IMR-90 (cell line): ENCODE measurements around the gene DNAJC12. TPM values are rescaled to one million over a fixed set of nuclear protein-coding genes. Genes with fewer than 3 reads are reported as not detected.

ENCODE experiments used
- ATAC-seq: fragments of 200-7000 bp; cut with Tn5 transposase; 2 replicates; pipeline ENCODE4 v1.9.1; 2020; ENCODE audit warnings: low read depth, mild to moderate bottlenecking, moderate library complexity
- BruUV-seq: library from RNA; stranded (reverse); fragments of 400-500 nt; replicated peaks from 2 replicates; lab custom pipeline; 2021; lab: Mats Ljungman, UMichigan
- CTCF ChIA-PET: fragments of 300-600 bp; formaldehyde crosslinking; extraction: SDS; loops from one replicate; lab custom pipeline; 2021; ENCODE audit warnings: antibody characterized with exemption; lab: Yijun Ruan, JAX
- POLR2A ChIA-PET: fragments of 300-600 bp; sonication (Branson Sonifier 250); formaldehyde crosslinking; loops from one replicate; lab custom pipeline; 2022; ENCODE audit warnings: antibody characterized with exemption; ENCODE audit not compliant: unreplicated experiment; lab: Charles Lee
- DNase-seq: peaks from one replicate; pipeline ENCODE4 v3.0.0; 2013
- H2AFZ ChIP-seq: replicated peaks from 2 replicates; pipeline ENCODE3; 2013; ENCODE audit warnings: low read length, mild to moderate bottlenecking; ENCODE audit not compliant: poor library complexity
- H2AK5ac ChIP-seq: 2 replicates; pipeline ENCODE4 v1.6.1; 2013; ENCODE audit warnings: low read depth, low read length, inconsistent platforms
- H2AK9ac ChIP-seq: replicated peaks from 2 replicates; pipeline ENCODE3; 2013; ENCODE audit warnings: mild to moderate bottlenecking, low read depth, low read length, moderate library complexity; ENCODE audit not compliant: poor library complexity
- H2BK120ac ChIP-seq: 2 replicates; pipeline ENCODE4 v1.6.1; 2013; ENCODE audit warnings: low read depth, low read length, inconsistent platforms
- H2BK15ac ChIP-seq: 3 replicates; pipeline ENCODE4 v1.6.1; 2013; ENCODE audit warnings: low read depth, low read length, inconsistent platforms
- H2BK20ac ChIP-seq: 2 replicates; pipeline ENCODE4 v1.6.1; 2013; ENCODE audit warnings: low read depth, mild to moderate bottlenecking, inconsistent platforms, low read length, moderate library complexity
- H2BK5ac ChIP-seq: 2 replicates; pipeline ENCODE4 v1.6.1; 2013; ENCODE audit warnings: mild to moderate bottlenecking, low read depth, low read length, inconsistent platforms; ENCODE audit not compliant: poor library complexity, severe bottlenecking
- H3K14ac ChIP-seq: replicated peaks from 2 replicates; pipeline ENCODE4 v1.6.1; 2013; ENCODE audit warnings: low read depth, low read length, inconsistent platforms
- H3K18ac ChIP-seq: 2 replicates; pipeline ENCODE4 v1.6.1; 2013; ENCODE audit warnings: low read depth, low read length, control low read depth
- H3K23ac ChIP-seq: 2 replicates; pipeline ENCODE4 v1.6.1; 2013; ENCODE audit warnings: low read depth, low read length, inconsistent platforms
- H3K27ac ChIP-seq: 2 replicates; pipeline ENCODE4 v1.5.1; 2013; ENCODE audit warnings: mild to moderate bottlenecking, control low read depth, low read length; ENCODE audit not compliant: insufficient read depth
- H3K27me3 ChIP-seq: 2 replicates; pipeline ENCODE4 v1.6.1; 2013; ENCODE audit warnings: low read length; ENCODE audit not compliant: control insufficient read depth, insufficient read depth
- H3K36me3 ChIP-seq: 2 replicates; pipeline ENCODE4 v1.6.1; 2013; ENCODE audit warnings: low read length, mixed read lengths; ENCODE audit not compliant: control insufficient read depth, insufficient read depth
- H3K4ac ChIP-seq: 2 replicates; pipeline ENCODE4 v1.6.1; 2013; ENCODE audit warnings: low read depth, low read length, inconsistent platforms
- H3K4me1 ChIP-seq: 2 replicates; pipeline ENCODE4 v1.6.1; 2013; ENCODE audit warnings: low read length, mixed read lengths; ENCODE audit not compliant: control insufficient read depth, insufficient read depth
- H3K4me2 ChIP-seq: 2 replicates; pipeline ENCODE4 v1.6.1; 2013; ENCODE audit warnings: low read depth, mild to moderate bottlenecking, control low read depth, low read length, moderate library complexity
- H3K4me3 ChIP-seq: 2 replicates; pipeline ENCODE4 v1.5.1; 2013; ENCODE audit warnings: low read depth, mild to moderate bottlenecking, control low read depth, low read length, moderate library complexity; ENCODE audit not compliant: insufficient read depth
- H3K56ac ChIP-seq: 2 replicates; pipeline ENCODE4 v1.6.1; 2013; ENCODE audit warnings: low read length, inconsistent platforms; ENCODE audit not compliant: insufficient read depth; ENCODE audit errors: extremely low read depth
- H3K79me1 ChIP-seq, 2 experiments: 2 replicates each; pipeline ENCODE4 v1.6.1; 2013; ENCODE audit warnings: low read length in 2 of 2, inconsistent platforms in 1 of 2, low read depth in 1 of 2
- H3K9ac ChIP-seq: 2 replicates; pipeline ENCODE4 v1.6.1; 2013; ENCODE audit warnings: low read depth, low read length, control low read depth
- H3K9me1 ChIP-seq: 2 replicates; pipeline ENCODE4 v1.6.1; 2013; ENCODE audit warnings: low read length, inconsistent platforms; ENCODE audit not compliant: insufficient read depth
- H3K9me3 ChIP-seq: 2 replicates; pipeline ENCODE4 v1.6.1; 2013; ENCODE audit warnings: low read length; ENCODE audit not compliant: control insufficient read depth, insufficient read depth
- H4K20me1 ChIP-seq: 2 replicates; pipeline ENCODE4 v1.6.1; 2013; ENCODE audit warnings: low read length, inconsistent platforms; ENCODE audit not compliant: insufficient read depth
- H4K5ac ChIP-seq: 2 replicates; pipeline ENCODE4 v1.6.1; 2013; ENCODE audit warnings: mild to moderate bottlenecking, low read depth, low read length, control low read depth
- H4K8ac ChIP-seq, 2 experiments: 2 replicates each; pipeline ENCODE4 v1.6.1; 2013; ENCODE audit warnings: low read depth in 2 of 2, low read length in 2 of 2, control low read depth in 1 of 2, inconsistent platforms in 1 of 2
- H4K91ac ChIP-seq: 2 replicates; pipeline ENCODE4 v1.6.1; 2013; ENCODE audit warnings: low read depth, low read length, inconsistent platforms; ENCODE audit not compliant: insufficient read depth
- CEBPB ChIP-seq: IDR thresholded peaks from 2 replicates; pipeline ENCODE4 v1.6.1; 2012; ENCODE audit warnings: low read depth, low read length, improper control_type of control experiment
- CHD1 ChIP-seq: IDR thresholded peaks from 2 replicates; pipeline ENCODE4 v1.6.1; 2012; ENCODE audit warnings: low read depth, low read length, improper control_type of control experiment
- CTCF ChIP-seq: conservative IDR thresholded peaks from 2 replicates; pipeline ENCODE4 v1.5.1; 2012; ENCODE audit warnings: mild to moderate bottlenecking, low read depth, low read length, improper control_type of control experiment
- FOS ChIP-seq: fragments of 150-350 bp; IDR thresholded peaks from 2 replicates; pipeline ENCODE4 v1.6.1; 2016; ENCODE audit warnings: low read depth, low read length
- MXI1 ChIP-seq: IDR thresholded peaks from 2 replicates; pipeline ENCODE4 v1.6.1; 2012; ENCODE audit warnings: low read depth, mild to moderate bottlenecking, low read length, moderate library complexity, borderline replicate concordance
- POLR2A ChIP-seq: IDR thresholded peaks from 2 replicates; pipeline ENCODE4 v1.6.1; 2012; ENCODE audit warnings: mild to moderate bottlenecking, low read depth, low read length
- RCOR1 ChIP-seq: IDR thresholded peaks from 2 replicates; pipeline ENCODE4 v1.6.1; 2012; ENCODE audit warnings: mild to moderate bottlenecking, low read length, improper control_type of control experiment; ENCODE audit not compliant: insufficient replicate concordance
- RFX5 ChIP-seq: IDR thresholded peaks from 2 replicates; pipeline ENCODE4 v1.8.0; 2012; ENCODE audit warnings: low read depth, mild to moderate bottlenecking, low read length, moderate library complexity
- SMC3 ChIP-seq: fragments of 150-350 bp; IDR thresholded peaks from 2 replicates; pipeline ENCODE4 v1.6.1; 2016; ENCODE audit warnings: low read depth, mild to moderate bottlenecking, antibody characterized with exemption, low read length, moderate library complexity
- WGBS, 2 experiments: methylation state at CpG; one replicate each; pipeline versions ENCODE4 v1.1.5 to v1.1.7; 2013; ENCODE audit warnings: missing lambda C conversion rate in 2 of 2; ENCODE audit not compliant: insufficient read length in 1 of 2; ENCODE audit errors: extremely low coverage in 2 of 2; 5-methylcytosine and 5-hydroxymethylcytosine counted together
- dilution Hi-C: fragments of 300-500 bp; cut with HindIII; formaldehyde crosslinking; loops from one replicate; pipeline ENCODE4 v1.14.3; 2018; ENCODE audit warnings: low sequenced_read_pairs; ENCODE audit not compliant: unreplicated experiment
- in situ Hi-C: fragments of 300-500 bp; cut with MboI; formaldehyde crosslinking; loops from 3 replicates; pipeline ENCODE4 v1.14.3; 2019; ENCODE audit warnings: low sequenced_read_pairs, inconsistent platforms, mixed read lengths
- intact Hi-C: fragments of 100-400 bp; cut with micrococcal nuclease; formaldehyde crosslinking; loops from 2 replicates; pipeline ENCODE4 v1.10.0; 2022
- polyA plus RNA-seq, 3 experiments: library from polyadenylated mRNA; depleted of rRNA; stranded (reverse); fragments of >200 nt; gene quantifications; 2 replicates each; pipeline ENCODE4 v1.2.3, GENCODE V29; 2012; ENCODE audit warnings: low replicate concordance in 1 of 3
- total RNA-seq: library from RNA; depleted of rRNA; stranded (reverse); fragments of >200 nt; gene quantifications from 2 replicates; pipeline ENCODE4 v1.2.3, GENCODE V29; 2012

The DNAJC12 gene
- total and polyA plus RNA-seq, 2 of the 4 experiments (the other 2 are of a cell fraction): 2.3 to 2.9 TPM

- no peak for ATAC-seq
Measured at GRCh38 chr10:67776371-67776770, 61.6 kb downstream of the DNAJC12 start.

More at GRCh38 chr10:67776371-67776770, 61.6 kb downstream of the DNAJC12 start:
- H4K91ac ChIP-seq: no peak overlapping the region
- H2BK120ac ChIP-seq: no peak overlapping the region
- no peaks in the 10 kb centered on the region for H3K36me3 ChIP-seq
- intact Hi-C loops (no loop called here), in situ Hi-C loops (no loop called here), dilution Hi-C loops (no loop called here)
- H4K8ac ChIP-seq: no peak overlapping the region
- no peak overlapping the region for H2BK15ac ChIP-seq
- H2BK20ac ChIP-seq: no peak overlapping the region
- H3K14ac ChIP-seq: no peak overlapping the region
- 0 out of 2 replicates have a peak, but pooled peaks cover 2% of the 10 kb centered on the region for H3K4me1 ChIP-seq
- no peak overlapping the region for H2BK5ac ChIP-seq
- H3K4me2 ChIP-seq: no peak overlapping the region
- no peak overlapping the region for H2AK9ac ChIP-seq
- TF ChIP-seq RFX5 (no peak), RCOR1 (no peak), FOS (no peak), CTCF (no peak), SMC3 (no peak), CEBPB (no peak), MXI1 (no peak), POLR2A (no peak), CHD1 (no peak)
- no peak overlapping the region for H2AK5ac ChIP-seq
- CTCF ChIA-PET: no interaction called here
- H3K56ac ChIP-seq: no peak overlapping the region
- no peak overlapping the region for H2AFZ ChIP-seq
- no peak overlapping the region for H3K23ac ChIP-seq
- no peak overlapping the region for H4K5ac ChIP-seq
- H3K4me3 ChIP-seq: no peak overlapping the region
- no peak overlapping the region for H3K9ac ChIP-seq
- no peaks in the 10 kb centered on the region for H4K20me1 ChIP-seq
- no peaks in the 10 kb centered on the region for H3K79me1 ChIP-seq
- no peak overlapping the region for H3K4ac ChIP-seq
- peaks cover 3% of the 10 kb centered on the region for H3K27me3 ChIP-seq
- POLR2A ChIA-PET: no interaction called here
- no TSS peak for BruUV-seq
- no peak for DNase-seq
- no peak overlapping the region for H3K27ac ChIP-seq
- no peaks in the 10 kb centered on the region for H3K9me1 ChIP-seq
- H3K18ac ChIP-seq: no peak overlapping the region
- H3K9me3 ChIP-seq: no peaks in the 10 kb centered on the region
- no CpG with 5 or more reads among the region's 1 CpG for WGBS, 2 experiments
